Bronchial epithelial cell (primary cell): Measurements from ENCODE around the gene GLYR1. TPM values are rescaled to one million over a fixed set of nuclear protein-coding genes. Genes with fewer than 3 reads are reported as not detected.

Source experiments
- DNase-seq: peaks from one replicate; pipeline ENCODE4 v3.0.0-alpha.2; 2010; ENCODE audit warnings: low read depth
- FAIRE-seq: peaks from 2 replicates; lab custom pipeline; 2011; peaks lifted over from hg19 to GRCh38; lab: Jason Lieb, UNC
- H3K27me3 ChIP-seq: 2 replicates; pipeline ENCODE4 v1.5.1; 2011; ENCODE audit warnings: low read length; ENCODE audit not compliant: control insufficient read depth, insufficient read depth
- H3K36me3 ChIP-seq: 2 replicates; pipeline ENCODE4 v1.5.1; 2011; ENCODE audit warnings: low read length; ENCODE audit not compliant: control insufficient read depth, insufficient read depth
- H3K4me3 ChIP-seq: 2 replicates; pipeline ENCODE4 v1.5.1; 2011; ENCODE audit warnings: mild to moderate bottlenecking, low read depth, low read length, control low read depth
- total RNA-seq: library from RNA; depleted of rRNA; stranded (reverse); fragments of >200 nt; gene quantifications from 2 replicates; pipeline ENCODE4 v1.2.1, GENCODE V29; 2014
- TF ChIP-seq, protein P1 (sequence below): IDR thresholded peaks from 2 replicates; pipeline ENCODE4 v1.5.1; 2011; ENCODE audit warnings: mild to moderate bottlenecking, moderate library complexity, low read length, control low read depth, inconsistent platforms; ENCODE audit not compliant: insufficient read depth, severe bottlenecking

The GLYR1 gene
- total RNA-seq, 1 donor from 2014 or later: 31.1 TPM

DNA sequence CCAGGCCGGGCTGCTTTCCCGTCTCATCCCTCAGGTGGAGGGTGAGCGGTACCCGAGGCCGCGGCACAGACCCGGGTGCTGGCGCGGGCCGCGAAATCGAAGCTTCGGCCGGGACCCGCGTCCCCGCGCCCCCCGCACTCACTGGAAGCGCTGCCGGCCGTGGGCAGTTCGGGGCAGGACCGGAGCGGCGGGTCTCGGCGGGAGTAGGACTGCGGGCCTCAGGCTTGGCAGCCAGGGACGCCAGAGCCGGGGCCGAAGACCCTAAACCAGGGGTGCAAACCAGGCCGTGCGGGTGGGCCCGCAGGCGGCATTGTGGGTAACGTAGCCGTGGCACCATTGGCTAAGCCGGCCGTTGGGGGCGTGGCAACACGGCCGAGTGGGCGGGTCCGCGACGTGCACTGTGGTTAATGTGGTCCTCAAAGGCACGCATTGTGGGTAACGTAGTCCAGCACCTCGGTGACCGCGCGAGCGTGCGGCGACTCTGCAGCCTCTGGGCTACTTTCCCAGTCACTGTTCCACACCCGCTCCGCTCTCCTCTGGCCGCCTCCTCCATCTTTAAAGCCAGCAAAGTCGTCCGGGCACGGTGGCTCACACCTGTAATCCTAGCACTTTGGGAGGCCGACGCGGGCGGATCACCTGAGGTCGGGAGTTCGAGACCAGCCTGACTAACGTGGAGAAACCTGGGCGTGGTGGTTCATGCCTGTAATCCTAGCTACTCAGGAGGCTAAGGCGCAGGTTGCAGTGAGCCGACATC lies 80.0 kb downstream of the GLYR1 start, which contains the start of gene ZNF500:
TSS of gene ZNF500 (minus strand) at position 288 of the 754 bp plus-strand sequence. CDS start 1,184 bp downstream, outside the sequence.
- DNase-seq (peak; percentile 89), FAIRE-seq (no peak)
- Histone ChIP-seq H3K36me3 (peaks cover 13% of the 10 kb centered on the region), H3K27me3 (no peaks in the 10 kb centered on the region), H3K4me3 (peak within 1 kb of the TSS; percentile 97)
- TF ChIP-seq, protein P1, sequence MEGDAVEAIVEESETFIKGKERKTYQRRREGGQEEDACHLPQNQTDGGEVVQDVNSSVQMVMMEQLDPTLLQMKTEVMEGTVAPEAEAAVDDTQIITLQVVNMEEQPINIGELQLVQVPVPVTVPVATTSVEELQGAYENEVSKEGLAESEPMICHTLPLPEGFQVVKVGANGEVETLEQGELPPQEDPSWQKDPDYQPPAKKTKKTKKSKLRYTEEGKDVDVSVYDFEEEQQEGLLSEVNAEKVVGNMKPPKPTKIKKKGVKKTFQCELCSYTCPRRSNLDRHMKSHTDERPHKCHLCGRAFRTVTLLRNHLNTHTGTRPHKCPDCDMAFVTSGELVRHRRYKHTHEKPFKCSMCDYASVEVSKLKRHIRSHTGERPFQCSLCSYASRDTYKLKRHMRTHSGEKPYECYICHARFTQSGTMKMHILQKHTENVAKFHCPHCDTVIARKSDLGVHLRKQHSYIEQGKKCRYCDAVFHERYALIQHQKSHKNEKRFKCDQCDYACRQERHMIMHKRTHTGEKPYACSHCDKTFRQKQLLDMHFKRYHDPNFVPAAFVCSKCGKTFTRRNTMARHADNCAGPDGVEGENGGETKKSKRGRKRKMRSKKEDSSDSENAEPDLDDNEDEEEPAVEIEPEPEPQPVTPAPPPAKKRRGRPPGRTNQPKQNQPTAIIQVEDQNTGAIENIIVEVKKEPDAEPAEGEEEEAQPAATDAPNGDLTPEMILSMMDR: no peak

DNA sequence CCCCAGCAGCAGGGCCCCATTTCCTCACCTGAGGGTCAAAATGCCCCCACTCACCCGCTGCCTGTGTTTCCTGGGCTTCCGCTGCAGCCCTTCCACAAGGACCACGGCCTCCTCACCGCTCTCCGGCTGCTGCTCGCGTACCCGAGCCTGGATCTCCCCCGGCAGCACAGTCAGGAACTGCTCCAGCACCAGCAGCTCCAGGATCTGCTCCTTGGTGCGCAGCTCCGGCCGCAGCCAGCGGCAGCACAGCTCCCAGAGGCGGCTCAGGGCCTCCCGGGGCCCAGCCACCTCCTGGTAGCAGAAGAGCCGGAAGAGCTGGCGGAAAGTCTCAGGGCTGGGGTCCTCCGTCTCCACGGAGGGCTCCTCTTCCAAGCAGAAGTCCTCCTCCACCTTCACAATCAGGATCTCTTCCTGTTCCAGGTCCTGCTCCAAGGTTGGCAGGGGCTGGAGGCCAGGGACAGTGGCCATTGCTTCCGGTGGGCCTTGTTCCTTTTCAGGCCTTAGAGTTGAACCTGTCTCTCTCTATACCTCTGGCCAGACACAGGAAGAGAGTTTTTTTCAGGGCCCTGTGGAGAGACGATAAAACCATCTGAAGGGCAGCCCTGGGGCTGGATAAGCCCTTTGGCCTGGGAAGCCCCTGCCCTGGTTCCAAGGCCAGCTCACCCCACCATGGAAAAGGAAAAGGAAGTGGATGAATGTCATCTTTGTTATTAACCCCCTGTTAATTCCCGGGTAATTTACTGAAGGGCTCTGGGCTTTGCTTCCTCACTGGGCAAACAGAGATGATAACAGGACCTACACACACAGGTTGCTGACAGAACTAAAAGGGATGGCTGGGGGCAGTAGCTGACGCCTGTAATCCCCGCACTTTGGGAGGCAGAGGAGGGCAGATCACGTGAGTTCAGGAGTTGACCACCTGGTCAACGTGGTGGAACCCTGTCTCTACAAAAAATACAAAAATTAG lies 81.3 kb downstream of the GLYR1 start:
- DNase-seq: no peak
- no peak for FAIRE-seq
- no peaks in the 10 kb centered on the region for H3K27me3 ChIP-seq
- peak overlapping the region; percentile 97 for H3K4me3 ChIP-seq
- peaks cover 14% of the 10 kb centered on the region for H3K36me3 ChIP-seq
- TF ChIP-seq, protein P1: no peak

DNA sequence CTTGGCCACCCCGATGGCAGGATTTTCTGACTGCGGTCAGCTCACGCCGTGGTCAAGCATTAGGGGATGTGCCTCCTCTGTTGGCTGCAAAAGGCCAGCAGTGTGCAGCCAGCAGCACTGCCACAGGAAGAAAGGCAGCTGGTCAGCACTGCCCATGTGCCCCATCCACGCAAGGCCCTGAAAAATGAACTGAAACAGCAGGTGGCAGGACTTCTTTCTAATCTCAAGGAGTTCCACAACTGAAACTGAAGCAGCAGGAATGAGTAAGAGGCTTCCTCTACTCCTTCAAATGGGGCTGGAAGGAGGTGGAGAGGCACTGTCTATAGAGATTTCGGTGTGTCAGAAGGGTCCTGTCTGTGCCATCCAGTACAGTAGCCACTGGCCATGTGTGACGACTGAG lies 83.3 kb downstream of the GLYR1 start:
- H3K36me3 ChIP-seq: peaks cover 22% of the 10 kb centered on the region
- H3K4me3 ChIP-seq: no peak overlapping the region
- H3K27me3 ChIP-seq: no peaks in the 10 kb centered on the region
- no peak for FAIRE-seq
- no peak for DNase-seq
- TF ChIP-seq, protein P1: no peak

DNA sequence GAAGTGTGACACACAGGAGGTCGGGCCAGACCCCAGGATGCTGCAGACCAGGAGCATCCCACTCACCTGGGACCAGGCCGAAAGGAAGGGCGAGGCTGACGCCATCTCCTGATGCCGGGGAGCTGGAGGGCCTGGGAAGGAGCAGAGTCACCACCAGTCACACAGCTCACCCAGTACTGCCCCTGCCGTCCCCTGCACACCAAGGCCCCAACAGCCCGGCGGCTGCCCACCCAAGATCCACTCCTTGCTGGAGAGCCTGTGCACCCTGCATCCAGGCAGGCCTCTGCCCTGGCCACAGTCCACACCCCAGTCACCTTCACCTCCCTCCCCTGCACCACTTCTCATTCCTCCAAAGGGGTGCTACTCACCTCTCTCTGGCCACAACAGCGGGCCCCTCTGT lies 84.9 kb downstream of the GLYR1 start:
- FAIRE-seq: no peak
- TF ChIP-seq, protein P1: no peak
- Histone ChIP-seq H3K27me3 (no peaks in the 10 kb centered on the region), H3K4me3 (no peak overlapping the region), H3K36me3 (peaks cover 23% of the 10 kb centered on the region)
- DNase-seq: no peak

DNA sequence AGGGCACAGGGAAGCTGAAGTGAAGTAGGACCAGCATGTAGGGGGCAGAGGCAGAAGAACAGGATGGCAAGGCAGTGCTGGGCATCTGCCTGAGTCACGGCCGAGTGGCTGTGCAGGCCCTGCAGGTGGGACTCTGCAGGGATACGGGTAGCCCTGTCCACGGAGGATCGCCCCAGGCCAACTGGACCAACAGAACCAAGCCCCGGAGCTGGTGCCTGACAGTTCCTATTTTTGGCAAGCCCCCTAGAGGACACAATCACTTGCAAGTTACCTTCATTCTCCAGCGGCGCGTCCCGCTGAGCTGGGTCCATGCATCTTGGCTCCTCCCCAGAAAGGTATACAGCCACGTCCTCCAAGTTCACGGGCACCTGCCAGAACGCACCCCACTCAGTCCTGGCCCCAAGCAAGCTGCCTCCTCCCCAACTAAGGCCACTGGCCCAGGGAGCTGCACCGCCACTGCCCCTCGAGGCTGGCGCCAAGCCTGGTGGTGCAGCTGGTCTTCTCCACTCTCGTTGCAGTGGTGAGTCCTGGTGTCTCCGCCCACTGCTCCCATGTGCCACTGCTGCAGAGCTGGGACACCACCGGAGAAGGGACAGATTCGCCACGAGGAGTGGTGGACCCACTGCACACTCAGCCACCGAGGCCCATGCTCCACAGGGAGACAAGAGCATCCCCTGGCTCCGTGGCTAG lies 86.7 kb downstream of the GLYR1 start:
- Histone ChIP-seq H3K4me3 (no peak overlapping the region), H3K36me3 (peaks cover 26% of the 10 kb centered on the region), H3K27me3 (no peaks in the 10 kb centered on the region)
- DNase-seq: no peak
- no peak for FAIRE-seq
- TF ChIP-seq, protein P1: no peak
